Progenitor cell of endocrine pancreas (in vitro differentiated cells): ENCODE results near the gene PRRC2A. TPM values are rescaled to one million over a fixed set of nuclear protein-coding genes. Genes with fewer than 3 reads are reported as not detected.

ENCODE experiments used
- DNase-seq: peaks from one replicate; pipeline ENCODE4 v3.0.0; 2021; ENCODE audit warnings: low spot score; ENCODE audit not compliant: unreplicated experiment
- H3K27ac Mint-ChIP-seq: 2 replicates; pipeline ENCODE4 v1.8.0; 2021; ENCODE audit warnings: mild to moderate bottlenecking, moderate library complexity, mixed read lengths
- H3K27me3 Mint-ChIP-seq: 2 replicates; pipeline ENCODE4 v1.8.0; 2021; ENCODE audit warnings: mixed read lengths
- H3K36me3 Mint-ChIP-seq: 2 replicates; pipeline ENCODE4 v1.8.0; 2022; ENCODE audit warnings: mixed read lengths; ENCODE audit not compliant: insufficient read depth
- H3K4me1 Mint-ChIP-seq: 2 replicates; pipeline ENCODE4 v1.8.0; 2021; ENCODE audit warnings: low read depth, mixed read lengths
- H3K4me3 Mint-ChIP-seq: 2 replicates; pipeline ENCODE4 v1.8.0; 2021; ENCODE audit warnings: low read depth, mild to moderate bottlenecking, moderate library complexity, mixed read lengths
- H3K9me3 Mint-ChIP-seq: 2 replicates; pipeline ENCODE4 v1.8.0; 2021; ENCODE audit warnings: low read depth, mixed read lengths
- total RNA-seq: library from RNA; stranded (reverse); gene quantifications from 2 replicates; pipeline ENCODE4 v1.2.1, GENCODE V29; 2021
- TF ChIP-seq, protein P1 (sequence below): fragments of 200-600 bp; sonication (generic); IDR thresholded peaks from one replicate; pipeline ENCODE4 v1.5.0; 2021; ENCODE audit warnings: antibody characterized with exemption, mild to moderate bottlenecking; ENCODE audit not compliant: unreplicated experiment

PRRC2A gene
- total RNA-seq, 1 donor from 2014 or later: 272 TPM

DNA sequence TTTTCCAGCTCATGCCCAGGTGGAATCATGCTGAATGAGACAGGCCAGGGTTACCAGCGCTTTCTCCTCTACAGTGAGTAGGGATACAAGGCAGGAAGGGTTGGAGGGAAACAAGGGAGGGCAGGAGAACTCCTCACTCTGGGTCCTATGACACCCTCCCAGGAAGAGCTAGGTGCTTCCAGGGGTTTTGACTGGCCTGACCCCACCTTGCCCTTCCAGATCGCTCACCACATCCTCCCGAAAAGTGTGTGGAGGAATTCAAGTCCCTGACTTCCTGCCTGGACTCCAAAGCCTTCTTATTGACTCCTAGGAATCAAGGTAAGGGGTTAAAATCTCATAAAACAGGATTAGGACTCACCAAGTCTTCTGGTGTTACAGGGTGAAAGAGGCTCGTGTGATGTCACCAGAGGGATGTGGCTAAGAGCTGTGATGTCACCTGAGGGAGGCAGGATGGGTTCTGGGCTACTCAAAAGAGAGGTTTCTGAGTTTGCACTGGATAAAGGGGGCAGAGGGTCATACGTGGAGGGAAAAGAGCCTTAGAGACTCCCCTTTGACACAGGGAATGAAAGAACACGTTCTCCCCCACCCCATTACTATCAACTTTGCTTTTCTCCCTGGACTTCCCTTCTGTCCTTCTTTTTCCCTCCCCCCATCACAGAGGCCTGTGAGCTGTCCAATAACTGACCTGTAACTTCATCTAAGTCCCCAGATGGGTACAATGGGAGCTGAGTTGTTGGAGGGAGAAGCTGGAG lies 37.1 kb downstream of the PRRC2A start:
- peak overlapping the region; percentile 16 for H3K4me3 Mint-ChIP-seq
- H3K36me3 Mint-ChIP-seq: peaks cover 5% of the 10 kb centered on the region
- H3K27me3 Mint-ChIP-seq: no peaks in the 10 kb centered on the region
- TF ChIP-seq, protein P1, sequence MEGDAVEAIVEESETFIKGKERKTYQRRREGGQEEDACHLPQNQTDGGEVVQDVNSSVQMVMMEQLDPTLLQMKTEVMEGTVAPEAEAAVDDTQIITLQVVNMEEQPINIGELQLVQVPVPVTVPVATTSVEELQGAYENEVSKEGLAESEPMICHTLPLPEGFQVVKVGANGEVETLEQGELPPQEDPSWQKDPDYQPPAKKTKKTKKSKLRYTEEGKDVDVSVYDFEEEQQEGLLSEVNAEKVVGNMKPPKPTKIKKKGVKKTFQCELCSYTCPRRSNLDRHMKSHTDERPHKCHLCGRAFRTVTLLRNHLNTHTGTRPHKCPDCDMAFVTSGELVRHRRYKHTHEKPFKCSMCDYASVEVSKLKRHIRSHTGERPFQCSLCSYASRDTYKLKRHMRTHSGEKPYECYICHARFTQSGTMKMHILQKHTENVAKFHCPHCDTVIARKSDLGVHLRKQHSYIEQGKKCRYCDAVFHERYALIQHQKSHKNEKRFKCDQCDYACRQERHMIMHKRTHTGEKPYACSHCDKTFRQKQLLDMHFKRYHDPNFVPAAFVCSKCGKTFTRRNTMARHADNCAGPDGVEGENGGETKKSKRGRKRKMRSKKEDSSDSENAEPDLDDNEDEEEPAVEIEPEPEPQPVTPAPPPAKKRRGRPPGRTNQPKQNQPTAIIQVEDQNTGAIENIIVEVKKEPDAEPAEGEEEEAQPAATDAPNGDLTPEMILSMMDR: no peak
- H3K9me3 Mint-ChIP-seq: no peaks in the 10 kb centered on the region
- no peak overlapping the region for H3K27ac Mint-ChIP-seq
- no peak for DNase-seq
- peaks cover 53% of the 10 kb centered on the region for H3K4me1 Mint-ChIP-seq

DNA sequence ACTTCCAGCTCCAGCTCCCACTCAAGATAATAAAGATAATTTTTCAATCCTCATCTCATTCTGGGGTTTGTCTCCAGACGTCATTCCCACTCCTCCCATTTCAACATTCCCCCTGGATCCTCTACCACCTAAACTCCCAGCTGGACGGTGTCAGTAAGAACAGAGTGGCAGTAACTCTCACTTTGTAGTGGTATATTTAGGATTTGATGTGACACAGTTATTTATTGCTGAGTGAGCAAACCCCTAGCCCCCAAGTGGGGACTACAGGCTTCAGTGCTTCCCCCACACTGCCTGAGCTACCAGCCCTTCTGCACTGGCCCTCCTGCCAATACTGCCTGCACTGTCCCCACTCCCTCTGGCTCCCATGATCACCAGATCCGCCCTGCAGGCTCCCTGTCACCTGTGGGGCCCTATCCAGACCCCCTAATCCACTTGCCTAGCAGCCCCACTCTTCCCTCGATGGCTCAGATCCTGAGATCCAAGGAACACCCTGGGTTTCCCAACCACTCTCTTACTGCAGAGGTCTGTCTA lies 37.7 kb downstream of the PRRC2A start:
- no peak for DNase-seq
- Mint-ChIP-seq H3K4me3 (peak overlapping the region; percentile 49), H3K27ac (peak overlapping the region; percentile 81)

DNA sequence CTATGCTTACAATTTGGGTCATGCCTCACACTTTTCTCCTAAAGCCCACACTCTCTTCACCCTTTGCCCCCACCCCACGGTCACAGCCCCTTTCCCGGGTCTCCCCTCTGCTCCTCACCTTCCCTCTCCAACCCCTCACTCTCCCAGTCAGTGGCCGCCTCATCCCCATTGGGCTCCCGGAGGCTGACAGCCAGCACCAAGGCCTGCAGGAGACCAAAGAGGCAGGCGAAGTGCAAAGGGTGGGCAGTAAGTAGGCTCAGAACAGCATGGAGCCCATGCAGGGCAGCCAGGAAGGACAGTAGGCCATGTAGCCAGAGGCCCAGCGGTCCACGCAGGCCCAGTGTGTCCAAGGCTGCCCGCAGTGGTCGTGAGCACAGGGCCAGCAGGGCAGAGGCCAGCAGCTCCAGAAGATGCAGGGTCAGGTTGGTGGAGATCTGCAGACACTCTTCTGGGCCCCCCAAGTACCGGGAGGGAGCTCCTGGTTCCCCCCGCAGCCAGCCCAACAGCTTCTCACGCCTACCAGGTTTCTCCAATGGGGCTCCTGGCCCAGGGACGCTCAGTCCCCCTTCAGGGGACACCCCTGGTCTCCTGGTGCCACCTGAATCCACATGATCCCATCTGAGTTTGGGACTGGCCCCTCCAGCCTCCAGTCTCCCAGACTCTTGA lies 38.6 kb downstream of the PRRC2A start:
- H3K36me3 Mint-ChIP-seq: peaks cover 7% of the 10 kb centered on the region
- H3K9me3 Mint-ChIP-seq: no peaks in the 10 kb centered on the region
- H3K27ac Mint-ChIP-seq: peak overlapping the region; percentile 96
- DNase-seq: no peak
- peaks cover 57% of the 10 kb centered on the region for H3K4me1 Mint-ChIP-seq
- H3K4me3 Mint-ChIP-seq: peak overlapping the region; percentile 88
- TF ChIP-seq, protein P1: no peak
- no peaks in the 10 kb centered on the region for H3K27me3 Mint-ChIP-seq

More for the DNA sequence above, 37.7 kb downstream of the PRRC2A start:
- TF ChIP-seq, protein P1: no peak
- Mint-ChIP-seq H3K36me3 (peaks cover 7% of the 10 kb centered on the region), H3K4me1 (peaks cover 52% of the 10 kb centered on the region), H3K27me3 (no peaks in the 10 kb centered on the region), H3K9me3 (no peaks in the 10 kb centered on the region)

DNA sequence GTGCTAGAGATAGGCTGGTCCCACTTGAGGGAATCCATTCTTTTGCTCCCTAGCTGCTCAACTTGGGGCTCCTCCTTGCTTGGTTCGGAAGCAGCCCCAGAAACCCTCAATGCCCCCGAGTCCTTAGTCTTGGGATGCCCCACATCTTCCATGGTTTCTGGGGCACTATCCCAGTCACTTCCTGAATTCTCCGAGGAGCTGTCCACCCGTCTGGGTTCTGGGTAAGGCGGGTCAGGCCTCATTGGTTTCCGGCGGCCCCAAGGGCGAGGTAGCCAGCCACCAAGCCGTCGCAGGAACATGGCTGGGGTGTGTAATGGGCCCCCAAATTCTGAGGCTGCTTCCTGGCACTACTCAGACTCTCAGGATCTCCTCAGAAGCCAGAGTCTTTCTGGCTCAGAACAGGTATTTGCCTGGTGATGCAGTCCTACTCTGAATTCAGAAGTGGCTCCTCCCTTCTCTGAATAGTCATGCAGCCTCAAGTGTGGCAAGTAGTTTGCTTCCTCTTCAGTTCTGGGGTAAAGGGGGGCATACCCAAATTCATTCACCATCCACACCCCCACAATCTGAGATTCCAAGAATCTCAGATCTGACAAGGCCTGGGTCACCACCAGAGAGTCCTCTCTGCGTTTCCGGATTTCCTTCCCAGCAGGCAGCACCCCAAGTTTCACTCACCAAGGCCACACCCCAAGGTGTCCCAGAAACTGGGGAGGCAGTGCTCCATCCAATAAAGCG lies 39.3 kb downstream of the PRRC2A start:
- Mint-ChIP-seq H3K4me3 (peak overlapping the region; percentile 88), H3K27ac (peak overlapping the region; percentile 96), H3K36me3 (peaks cover 7% of the 10 kb centered on the region), H3K9me3 (no peaks in the 10 kb centered on the region), H3K4me1 (peaks cover 64% of the 10 kb centered on the region), H3K27me3 (no peaks in the 10 kb centered on the region)
- TF ChIP-seq, protein P1: no peak
- DNase-seq: no peak
